ENCODE measurements around the gene SH3BP2.

Gene SH3BP2

DNA sequence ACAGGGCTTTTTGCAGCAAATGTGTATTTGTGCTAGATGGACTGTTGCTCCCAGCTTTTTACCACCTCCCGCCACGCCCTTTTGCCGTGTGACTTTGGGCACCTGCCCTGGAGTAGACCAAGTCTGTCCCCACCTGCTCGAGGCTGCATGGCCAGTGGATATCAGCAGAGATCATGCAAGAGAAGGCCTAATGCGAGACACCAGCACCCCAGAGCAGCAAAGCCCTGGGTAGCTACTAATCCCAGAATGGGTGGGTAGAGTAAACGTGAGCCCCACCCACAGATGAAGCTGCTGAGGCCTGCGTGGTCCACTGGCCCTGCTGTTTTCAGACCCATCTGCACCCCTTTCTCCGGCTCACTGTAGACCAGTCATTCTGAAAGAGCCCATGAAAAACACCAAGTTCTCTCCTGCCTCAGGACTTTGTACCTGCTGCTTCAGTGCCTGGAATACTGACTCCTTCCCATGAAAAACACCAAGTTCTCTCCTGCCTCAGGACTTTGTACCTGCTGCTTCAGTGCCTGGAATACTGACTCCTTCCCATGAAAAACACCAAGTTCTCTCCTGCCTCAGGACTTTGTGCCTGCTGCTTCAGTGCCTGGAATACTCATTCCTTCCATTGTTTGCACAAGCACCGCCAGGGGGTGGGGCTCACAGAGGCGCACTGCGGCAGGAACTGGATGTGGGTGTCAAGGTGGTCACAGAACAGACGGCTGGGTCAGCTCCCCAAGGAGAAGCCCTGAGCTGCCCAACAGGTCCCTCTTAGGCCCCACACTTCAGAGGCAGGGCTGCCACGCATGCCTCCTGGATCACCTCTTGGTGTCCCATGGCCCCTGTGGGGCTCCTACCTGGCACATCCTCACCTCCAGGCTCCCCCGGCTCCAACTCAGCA, 31.6 kb upstream of the SH3BP2 start:
- TF ChIP-seq POLR2AphosphoS5 (IDR thresholded peaks at IDR 0.05; ENCODE audit: low read depth, low read length) (no peak), SIN3A (IDR thresholded peaks at IDR 0.05; ENCODE audit: borderline replicate concordance, insufficient read depth, low read length) (no peak), FOXP2 (optimal IDR thresholded peaks at IDR 0.05; ENCODE audit: borderline replicate concordance, extremely low read depth, extremely low read length, insufficient read depth) (no peak), TAF1 (IDR thresholded peaks at IDR 0.05; ENCODE audit: borderline replicate concordance, insufficient read depth, low read length) (no peak)
- TF ChIP-seq, protein P1, sequence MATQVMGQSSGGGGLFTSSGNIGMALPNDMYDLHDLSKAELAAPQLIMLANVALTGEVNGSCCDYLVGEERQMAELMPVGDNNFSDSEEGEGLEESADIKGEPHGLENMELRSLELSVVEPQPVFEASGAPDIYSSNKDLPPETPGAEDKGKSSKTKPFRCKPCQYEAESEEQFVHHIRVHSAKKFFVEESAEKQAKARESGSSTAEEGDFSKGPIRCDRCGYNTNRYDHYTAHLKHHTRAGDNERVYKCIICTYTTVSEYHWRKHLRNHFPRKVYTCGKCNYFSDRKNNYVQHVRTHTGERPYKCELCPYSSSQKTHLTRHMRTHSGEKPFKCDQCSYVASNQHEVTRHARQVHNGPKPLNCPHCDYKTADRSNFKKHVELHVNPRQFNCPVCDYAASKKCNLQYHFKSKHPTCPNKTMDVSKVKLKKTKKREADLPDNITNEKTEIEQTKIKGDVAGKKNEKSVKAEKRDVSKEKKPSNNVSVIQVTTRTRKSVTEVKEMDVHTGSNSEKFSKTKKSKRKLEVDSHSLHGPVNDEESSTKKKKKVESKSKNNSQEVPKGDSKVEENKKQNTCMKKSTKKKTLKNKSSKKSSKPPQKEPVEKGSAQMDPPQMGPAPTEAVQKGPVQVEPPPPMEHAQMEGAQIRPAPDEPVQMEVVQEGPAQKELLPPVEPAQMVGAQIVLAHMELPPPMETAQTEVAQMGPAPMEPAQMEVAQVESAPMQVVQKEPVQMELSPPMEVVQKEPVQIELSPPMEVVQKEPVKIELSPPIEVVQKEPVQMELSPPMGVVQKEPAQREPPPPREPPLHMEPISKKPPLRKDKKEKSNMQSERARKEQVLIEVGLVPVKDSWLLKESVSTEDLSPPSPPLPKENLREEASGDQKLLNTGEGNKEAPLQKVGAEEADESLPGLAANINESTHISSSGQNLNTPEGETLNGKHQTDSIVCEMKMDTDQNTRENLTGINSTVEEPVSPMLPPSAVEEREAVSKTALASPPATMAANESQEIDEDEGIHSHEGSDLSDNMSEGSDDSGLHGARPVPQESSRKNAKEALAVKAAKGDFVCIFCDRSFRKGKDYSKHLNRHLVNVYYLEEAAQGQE (IDR thresholded peaks at IDR 0.05; ENCODE audit: insufficient read depth in 1 of 2, low read depth in 2 of 2, low read length in 2 of 2): no peak

DNA sequence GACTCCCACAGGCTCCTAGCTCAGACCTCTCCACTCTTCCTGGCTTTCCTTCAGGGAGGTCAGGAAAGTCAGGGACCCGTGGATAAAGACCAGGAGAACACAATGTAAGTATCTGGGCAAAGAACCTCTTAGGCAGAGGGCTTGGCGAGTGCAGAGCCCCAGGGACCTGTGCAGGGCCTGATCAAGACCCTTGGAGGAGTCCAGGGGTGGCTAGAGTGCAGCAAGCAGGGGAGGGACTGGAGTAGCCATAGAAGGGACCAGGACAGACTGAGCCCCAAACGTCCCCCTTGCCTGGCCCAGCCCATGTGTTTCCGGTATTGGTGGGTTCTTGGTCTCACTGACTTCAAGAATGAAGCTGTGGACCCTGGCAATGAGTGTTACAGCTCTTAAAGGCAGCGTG, 30.8 kb upstream of the SH3BP2 start:
- TF ChIP-seq SIN3A (IDR thresholded peaks at IDR 0.05; ENCODE audit: borderline replicate concordance, insufficient read depth, low read length) (no peak), FOXP2 (optimal IDR thresholded peaks at IDR 0.05; ENCODE audit: borderline replicate concordance, extremely low read depth, extremely low read length, insufficient read depth) (no peak), TAF1 (IDR thresholded peaks at IDR 0.05; ENCODE audit: borderline replicate concordance, insufficient read depth, low read length) (no peak), POLR2AphosphoS5 (IDR thresholded peaks at IDR 0.05; ENCODE audit: low read depth, low read length) (no peak)
- TF ChIP-seq, protein P1 (IDR thresholded peaks at IDR 0.05; ENCODE audit: insufficient read depth in 1 of 2, low read depth in 2 of 2, low read length in 2 of 2): no peak

DNA sequence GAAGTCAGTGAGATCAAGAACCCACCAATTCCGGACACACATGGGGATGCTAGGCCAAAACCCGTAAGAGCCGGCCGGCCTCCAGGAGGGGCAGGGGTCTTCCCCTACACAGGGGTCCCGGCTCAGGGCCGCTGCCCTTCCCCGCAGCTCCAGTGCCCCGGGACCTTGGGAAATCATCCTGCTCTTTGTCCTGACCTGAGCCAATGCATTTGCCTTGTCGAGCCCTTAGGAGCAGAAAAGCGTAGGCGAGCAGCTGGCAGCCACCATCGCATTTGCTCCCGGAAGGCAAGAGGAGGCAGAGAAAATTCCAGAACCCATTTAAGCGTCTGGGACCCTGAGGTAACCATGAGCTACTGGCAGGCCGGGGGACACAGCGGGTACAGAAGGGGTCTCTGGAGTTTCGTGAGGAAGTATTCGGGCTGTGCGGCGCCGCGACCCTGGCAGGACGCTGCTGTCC, 29.3 kb upstream of the SH3BP2 start:
- TF ChIP-seq FOXP2 (optimal IDR thresholded peaks at IDR 0.05; ENCODE audit: borderline replicate concordance, extremely low read depth, extremely low read length, insufficient read depth) (no peak), POLR2AphosphoS5 (IDR thresholded peaks at IDR 0.05; ENCODE audit: low read depth, low read length) (no peak), SIN3A (IDR thresholded peaks at IDR 0.05; ENCODE audit: borderline replicate concordance, insufficient read depth, low read length) (no peak), TAF1 (IDR thresholded peaks at IDR 0.05; ENCODE audit: borderline replicate concordance, insufficient read depth, low read length) (no peak)
- TF ChIP-seq, protein P1 (IDR thresholded peaks at IDR 0.05; ENCODE audit: insufficient read depth in 1 of 2, low read depth in 2 of 2, low read length in 2 of 2): no peak

DNA sequence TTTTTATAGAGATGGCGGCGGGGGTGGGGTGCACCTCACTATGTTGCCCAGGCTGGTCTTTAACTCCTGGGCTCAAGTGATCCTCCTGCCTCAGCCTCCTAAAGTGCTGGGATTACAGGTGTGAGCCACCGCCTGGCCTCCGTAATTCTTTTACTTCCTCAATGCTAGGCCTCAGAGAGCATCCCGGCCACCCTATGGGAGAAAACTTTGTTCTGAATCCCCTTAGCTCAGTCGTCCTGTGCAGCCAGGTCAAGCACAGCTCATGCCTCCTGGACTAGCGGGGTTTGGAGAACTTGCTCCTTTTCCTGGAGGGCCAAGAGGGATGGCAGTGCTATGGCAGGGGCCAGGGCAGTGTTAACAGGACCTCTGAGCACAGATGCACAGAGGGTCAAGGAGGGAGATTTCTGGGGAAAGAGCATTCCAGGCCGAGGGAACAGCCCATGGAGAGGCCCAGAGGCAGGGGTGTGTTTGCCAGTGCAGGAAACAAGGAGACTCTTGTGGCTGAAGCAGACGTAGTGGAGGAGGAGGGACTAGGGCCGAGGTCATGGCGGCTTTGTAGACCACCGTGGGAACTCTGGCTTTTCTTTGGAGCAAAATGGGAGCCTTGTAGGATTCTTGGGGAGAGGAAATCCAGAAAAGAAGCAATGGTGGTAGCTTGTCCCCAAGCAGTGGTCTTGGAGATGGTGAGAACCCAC, 26.9 kb upstream of the SH3BP2 start:
- TF ChIP-seq, protein P1 (IDR thresholded peaks at IDR 0.05; ENCODE audit: insufficient read depth in 1 of 2, low read depth in 2 of 2, low read length in 2 of 2): no peak
- TF ChIP-seq FOXP2 (optimal IDR thresholded peaks at IDR 0.05; ENCODE audit: borderline replicate concordance, extremely low read depth, extremely low read length, insufficient read depth) (no peak), POLR2AphosphoS5 (IDR thresholded peaks at IDR 0.05; ENCODE audit: low read depth, low read length) (no peak), TAF1 (IDR thresholded peaks at IDR 0.05; ENCODE audit: borderline replicate concordance, insufficient read depth, low read length) (no peak), SIN3A (IDR thresholded peaks at IDR 0.05; ENCODE audit: borderline replicate concordance, insufficient read depth, low read length) (no peak)

All from PFSK-1 (cell line).